H7 (cell line): Measurements from ENCODE around the gene POLA2. TPM values are rescaled to one million over a fixed set of nuclear protein-coding genes. Genes with fewer than 3 reads are reported as not detected.

ENCODE experiments used
- DNase-seq: peaks from one replicate; pipeline ENCODE4 v3.0.0; 2012
- H3K27me3 ChIP-seq: 2 replicates; pipeline ENCODE4 v1.6.0; 2011; ENCODE audit warnings: mild to moderate bottlenecking, low read length; ENCODE audit not compliant: control insufficient read depth, insufficient read depth
- H3K36me3 ChIP-seq: replicated peaks from 2 replicates; pipeline ENCODE4 v1.5.1; 2011; ENCODE audit warnings: low read length; ENCODE audit not compliant: control insufficient read depth, insufficient read depth
- H3K4me3 ChIP-seq: 2 replicates; pipeline ENCODE4 v1.5.1; 2011; ENCODE audit warnings: low read depth, mild to moderate bottlenecking, control low read depth, low read length, moderate library complexity; ENCODE audit not compliant: insufficient read depth
- total RNA-seq: library from RNA; depleted of rRNA; stranded (reverse); fragments of >200 nt; shearing (Covaris generic); gene quantifications from 2 replicates; pipeline ENCODE4 v1.2.3, GENCODE V29; 2014

POLA2 gene
- total RNA-seq, 1 experiment from 2014 or later, result 27.6 TPM

GRCh38 chr11:65303555-65303954, 41.8 kb downstream of the POLA2 start:
- H3K36me3 ChIP-seq, result peaks cover 3% of the 10 kb centered on the region
- H3K27me3 ChIP-seq, result no peaks in the 10 kb centered on the region
- H3K4me3 ChIP-seq, result no peak overlapping the region
- DNase-seq, result no peak

DNA sequence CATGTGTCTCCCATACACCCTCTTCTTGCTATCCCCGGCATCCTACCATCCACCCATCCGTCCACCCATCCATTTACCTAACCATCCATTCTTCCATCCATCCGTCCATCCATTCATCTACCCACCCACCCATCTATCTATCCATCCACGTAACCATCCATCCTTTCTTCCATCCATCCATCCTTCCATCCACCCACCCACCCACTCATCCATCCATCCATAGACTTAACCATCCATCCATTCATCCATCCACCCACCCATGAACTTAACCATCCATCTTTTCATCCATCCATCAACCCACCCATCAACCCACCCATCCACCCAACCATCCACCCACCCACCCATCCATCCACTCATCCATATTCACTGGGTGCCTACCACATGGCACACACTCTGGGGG, 42.3 kb downstream of the POLA2 start:
- H3K4me3 ChIP-seq, result no peak overlapping the region
- no peak for DNase-seq
- H3K36me3 ChIP-seq, result peaks cover 3% of the 10 kb centered on the region
- no peaks in the 10 kb centered on the region for H3K27me3 ChIP-seq

GRCh38 chr11:65304613-65305012, 42.9 kb downstream of the POLA2 start:
- peaks cover 2% of the 10 kb centered on the region for H3K36me3 ChIP-seq
- DNase-seq, result no peak

GRCh38 chr11:65305501-65306268, 43.9 kb downstream of the POLA2 start:
- Histone ChIP-seq H3K36me3 (peaks cover 2% of the 10 kb centered on the region), H3K4me3 (no peak overlapping the region), H3K27me3 (no peaks in the 10 kb centered on the region)
- DNase-seq, result no peak

More at GRCh38 chr11:65304613-65305012, 42.9 kb downstream of the POLA2 start:
- Histone ChIP-seq H3K4me3 (no peak overlapping the region), H3K27me3 (no peaks in the 10 kb centered on the region)

DNA sequence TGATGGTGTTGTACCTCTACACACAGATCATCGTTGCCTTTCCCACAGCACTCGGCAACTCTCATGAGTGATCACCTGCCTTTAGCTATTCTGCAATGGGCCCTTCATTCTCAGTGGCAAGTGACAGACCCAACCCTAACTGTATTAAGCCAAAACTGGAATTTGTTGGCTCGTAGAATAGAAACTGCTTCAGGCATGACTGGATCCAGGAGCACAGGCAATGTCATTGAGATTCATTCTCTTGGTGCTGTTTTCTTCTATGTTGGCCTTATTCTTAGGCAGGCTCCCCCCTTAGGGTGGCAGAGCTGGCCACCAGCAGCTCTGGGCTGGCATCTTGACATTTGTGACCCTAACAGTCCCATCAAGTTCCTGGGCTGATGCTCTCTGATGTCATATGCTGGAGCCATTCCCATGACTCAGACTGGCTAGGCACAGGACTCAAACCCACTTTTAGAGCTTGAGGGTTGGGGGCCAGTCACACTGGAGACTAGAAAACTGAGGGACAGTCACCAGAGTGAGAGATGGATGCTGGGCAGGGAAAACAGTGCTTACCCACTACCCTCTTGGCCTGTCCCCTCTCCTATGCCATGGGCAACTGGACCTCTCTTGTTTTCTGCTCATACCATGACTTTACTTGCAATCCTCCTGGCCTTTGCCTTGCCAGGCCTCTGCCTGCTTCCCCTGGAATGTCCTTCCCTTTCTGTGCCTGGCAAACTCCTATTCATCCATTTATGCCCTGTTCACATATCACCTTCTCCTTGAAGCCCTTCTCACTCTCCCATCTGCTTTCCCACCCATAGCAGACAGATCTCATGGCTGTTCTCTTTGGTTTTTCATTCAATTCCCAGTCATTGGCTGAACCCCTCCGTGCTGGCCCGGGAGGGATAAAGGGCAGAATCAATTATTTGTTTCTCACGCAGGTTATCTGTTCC, 45.8 kb downstream of the POLA2 start:
- no peak for DNase-seq
- Histone ChIP-seq H3K4me3 (no peak overlapping the region), H3K27me3 (peaks cover 2% of the 10 kb centered on the region; the same call in 1 of the 2 replicates)

GRCh38 chr11:65308281-65308891, 46.6 kb downstream of the POLA2 start:
- peaks cover 2% of the 10 kb centered on the region for H3K36me3 ChIP-seq
- H3K27me3 ChIP-seq, result peaks cover 6% of the 10 kb centered on the region
- no peak for DNase-seq
- no peak overlapping the region for H3K4me3 ChIP-seq

More for the DNA sequence above, 45.8 kb downstream of the POLA2 start:
- peaks cover 2% of the 10 kb centered on the region for H3K36me3 ChIP-seq

DNA sequence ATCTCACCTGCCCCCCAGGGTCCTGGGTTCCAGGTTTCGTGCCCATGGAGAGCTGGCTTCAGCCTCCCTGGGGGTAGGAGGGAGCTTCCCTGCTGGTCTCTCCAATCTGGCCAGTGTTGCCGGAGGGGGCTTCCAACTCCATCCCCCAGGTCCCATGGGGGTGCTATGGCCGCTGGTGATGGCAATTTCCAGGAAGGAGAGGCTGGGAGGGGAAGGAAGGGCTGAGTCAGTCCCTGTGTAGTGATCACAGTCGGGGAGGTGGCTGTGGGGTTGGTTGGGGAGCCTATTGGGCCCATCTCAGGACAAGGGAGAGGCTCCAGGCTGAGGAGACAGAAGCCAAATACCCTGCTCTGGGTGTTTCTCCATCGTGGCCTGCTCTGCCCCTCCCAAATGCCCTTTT, 47.2 kb downstream of the POLA2 start:
- no peak for DNase-seq
- H3K36me3 ChIP-seq, result no peaks in the 10 kb centered on the region; the same call in 1 of the 2 replicates

GRCh38 chr11:65310215-65310614, 48.5 kb downstream of the POLA2 start:
- H3K27me3 ChIP-seq, result peaks cover 12% of the 10 kb centered on the region
- DNase-seq, result no peak
- no peaks in the 10 kb centered on the region for H3K36me3 ChIP-seq
- no peak overlapping the region for H3K4me3 ChIP-seq

More for the DNA sequence above, 47.2 kb downstream of the POLA2 start:
- Histone ChIP-seq H3K27me3 (peaks cover 11% of the 10 kb centered on the region), H3K4me3 (no peak overlapping the region)

- DNase-seq, result no peak
- Histone ChIP-seq H3K27me3 (peaks cover 12% of the 10 kb centered on the region), H3K36me3 (no peaks in the 10 kb centered on the region), H3K4me3 (no peak overlapping the region)
Measured at GRCh38 chr11:65310736-65311135, 49.0 kb downstream of the POLA2 start.

DNA sequence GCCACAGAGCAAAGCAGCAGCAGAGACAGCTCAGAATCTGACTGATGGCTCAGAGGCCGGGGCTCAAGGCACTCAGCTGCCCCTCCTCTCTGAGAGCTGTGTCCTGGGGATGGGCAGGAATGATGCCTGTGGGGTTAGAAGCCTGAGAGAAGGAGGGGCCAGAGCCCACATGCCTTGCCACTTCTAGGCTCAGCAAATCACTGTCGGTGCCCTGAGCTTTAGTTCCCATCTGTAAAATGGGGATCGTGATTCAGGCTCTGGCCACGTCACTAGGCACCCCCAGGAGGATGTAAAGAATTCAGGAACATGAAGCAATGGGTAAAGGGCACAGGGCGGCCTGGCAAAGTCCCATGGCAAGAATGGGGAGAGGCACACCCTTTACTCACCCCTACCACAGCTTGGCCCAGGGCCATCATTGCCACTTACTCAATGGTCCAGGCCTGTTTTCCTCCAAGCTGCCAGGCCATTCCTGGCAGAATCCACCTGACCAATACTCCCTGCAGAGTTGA, 49.5 kb downstream of the POLA2 start:
- Histone ChIP-seq H3K36me3 (no peaks in the 10 kb centered on the region), H3K4me3 (no peak overlapping the region), H3K27me3 (peaks cover 12% of the 10 kb centered on the region)
- peak; percentile 62 for DNase-seq

DNA sequence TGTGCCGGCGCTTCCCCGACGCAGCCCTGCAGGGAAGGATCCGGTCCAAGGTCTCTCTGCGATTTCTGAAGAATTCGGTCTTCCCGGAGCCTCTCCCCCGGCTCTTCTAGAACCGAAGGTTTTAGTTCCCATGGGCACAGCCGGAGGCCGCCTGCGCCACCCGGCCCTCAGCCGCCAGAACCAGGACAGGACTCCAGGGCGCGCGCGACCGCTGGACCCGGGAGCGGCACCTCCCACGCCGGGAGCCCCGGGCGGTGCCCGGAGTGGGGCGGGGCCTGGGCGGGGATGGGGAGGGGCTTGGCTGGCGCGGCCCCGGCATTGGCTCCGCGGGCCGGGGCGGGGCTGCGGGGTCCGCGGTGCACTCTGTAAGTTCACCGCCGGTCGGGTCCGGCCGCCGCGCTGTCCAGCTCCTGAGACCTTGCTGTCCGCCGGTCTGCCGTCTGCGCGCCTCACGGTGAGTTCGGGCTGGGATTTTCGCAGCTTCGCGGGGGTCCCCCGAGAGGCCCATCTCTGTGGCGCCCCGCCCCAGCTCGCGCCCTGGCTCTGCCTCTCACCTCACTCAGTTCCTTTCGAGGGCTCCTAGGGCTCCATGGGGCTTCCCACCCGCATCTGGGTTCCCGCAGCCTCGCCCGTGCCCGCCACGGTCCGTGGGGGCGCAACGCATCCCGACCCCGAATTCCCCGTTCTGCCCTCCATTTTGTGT, 52.9 kb downstream of the POLA2 start, which contains the start of gene CDC42EP2:
Gene CDC42EP2, plus strand, starts transcription at position 366 of the 703 bp plus-strand sequence. CDS start 6,033 bp downstream, outside the sequence.
- H3K36me3 ChIP-seq, result no peaks in the 10 kb centered on the region
- H3K4me3 ChIP-seq, result peak within 1 kb of the TSS; percentile 86
- H3K27me3 ChIP-seq, result peaks cover 12% of the 10 kb centered on the region
- DNase-seq, result peak; percentile 99

GRCh38 chr11:65315204-65315865, 53.6 kb downstream of the POLA2 start:
- DNase-seq, result peak; percentile 97
- no peaks in the 10 kb centered on the region; the same call in 1 of the 2 replicates for H3K36me3 ChIP-seq
- H3K27me3 ChIP-seq, result peaks cover 12% of the 10 kb centered on the region
- H3K4me3 ChIP-seq, result peak overlapping the region; percentile 86

GRCh38 chr11:65315866-65316226, 54.1 kb downstream of the POLA2 start:
- Histone ChIP-seq H3K4me3 (peak overlapping the region; percentile 86), H3K36me3 (peaks cover 1% of the 10 kb centered on the region; the same call in 1 of the 2 replicates), H3K27me3 (peaks cover 12% of the 10 kb centered on the region)
- peak; percentile 36 for DNase-seq
